ENCODE measurements around the gene KCNT1.

DNA sequence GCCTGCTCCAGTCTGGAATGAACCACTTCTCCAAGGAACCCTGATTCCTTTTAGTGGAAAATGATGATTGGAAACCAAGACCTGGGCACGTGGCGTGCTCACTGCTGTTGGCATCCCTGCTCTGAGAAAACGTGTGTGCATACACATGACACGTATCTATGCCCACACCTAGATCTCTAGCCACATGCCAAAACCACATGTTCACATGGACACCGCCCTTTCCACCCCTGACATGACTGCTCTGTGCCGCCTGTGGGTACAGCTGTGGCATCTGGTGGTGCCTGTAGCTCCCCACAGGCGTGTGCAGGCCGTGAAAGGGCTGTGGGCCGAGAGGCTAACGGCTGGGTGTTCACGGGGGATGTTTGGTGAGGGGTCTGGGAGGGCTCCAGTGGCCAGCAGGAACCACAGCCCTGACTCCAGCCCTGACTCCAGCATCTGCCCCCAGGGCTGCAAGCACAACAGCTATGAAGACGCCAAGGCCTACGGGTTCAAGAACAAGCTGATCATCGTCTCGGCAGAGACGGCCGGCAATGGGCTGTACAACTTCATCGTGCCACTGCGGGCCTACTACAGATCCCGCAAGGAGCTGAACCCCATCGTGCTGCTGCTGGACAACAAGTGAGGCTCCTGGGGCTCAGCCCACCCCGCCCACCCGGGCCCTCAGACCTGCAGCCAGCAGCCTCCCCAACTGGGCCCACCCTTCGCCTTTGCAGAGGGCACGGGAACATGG is 75.1 kb downstream of the KCNT1 start:
- no peak for TF ChIP-seq POLR2AphosphoS5 (IDR thresholded peaks at IDR 0.05; ENCODE audit: insufficient read depth in 1 of 2, low read depth in 1 of 2)
- TF ChIP-seq, protein P1, sequence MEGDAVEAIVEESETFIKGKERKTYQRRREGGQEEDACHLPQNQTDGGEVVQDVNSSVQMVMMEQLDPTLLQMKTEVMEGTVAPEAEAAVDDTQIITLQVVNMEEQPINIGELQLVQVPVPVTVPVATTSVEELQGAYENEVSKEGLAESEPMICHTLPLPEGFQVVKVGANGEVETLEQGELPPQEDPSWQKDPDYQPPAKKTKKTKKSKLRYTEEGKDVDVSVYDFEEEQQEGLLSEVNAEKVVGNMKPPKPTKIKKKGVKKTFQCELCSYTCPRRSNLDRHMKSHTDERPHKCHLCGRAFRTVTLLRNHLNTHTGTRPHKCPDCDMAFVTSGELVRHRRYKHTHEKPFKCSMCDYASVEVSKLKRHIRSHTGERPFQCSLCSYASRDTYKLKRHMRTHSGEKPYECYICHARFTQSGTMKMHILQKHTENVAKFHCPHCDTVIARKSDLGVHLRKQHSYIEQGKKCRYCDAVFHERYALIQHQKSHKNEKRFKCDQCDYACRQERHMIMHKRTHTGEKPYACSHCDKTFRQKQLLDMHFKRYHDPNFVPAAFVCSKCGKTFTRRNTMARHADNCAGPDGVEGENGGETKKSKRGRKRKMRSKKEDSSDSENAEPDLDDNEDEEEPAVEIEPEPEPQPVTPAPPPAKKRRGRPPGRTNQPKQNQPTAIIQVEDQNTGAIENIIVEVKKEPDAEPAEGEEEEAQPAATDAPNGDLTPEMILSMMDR (IDR thresholded peaks at IDR 0.05): no peak

Data from vagina (tissue), 2 donors.